Skeletal muscle tissue (tissue), 4 donors: ENCODE results near the gene DBN1. TPM values are rescaled to one million over a fixed set of nuclear protein-coding genes. Genes with fewer than 3 reads are reported as not detected.

ENCODE experiments used
- H3K27ac ChIP-seq: one replicate; pipeline ENCODE4 v1.7.0; 2013; ENCODE audit warnings: mild to moderate bottlenecking, low read depth, low read length, inconsistent platforms
- H3K27me3 ChIP-seq, 3 donors: one replicate each; pipeline ENCODE4 v1.7.0; 2013; ENCODE audit warnings: low read length in 3 of 3; ENCODE audit not compliant: control insufficient read depth in 3 of 3, insufficient read depth in 3 of 3
- H3K36me3 ChIP-seq, 3 donors: one replicate each; pipeline ENCODE4 v1.7.0; 2013; ENCODE audit warnings: low read length in 3 of 3; ENCODE audit not compliant: control insufficient read depth in 3 of 3, insufficient read depth in 3 of 3
- H3K4me1 ChIP-seq, 3 donors: one replicate each; pipeline ENCODE4 v1.7.0; 2013; ENCODE audit warnings: low read length in 3 of 3, mild to moderate bottlenecking in 3 of 3; ENCODE audit not compliant: control insufficient read depth in 3 of 3, insufficient read depth in 3 of 3
- H3K4me3 ChIP-seq, 3 donors: one replicate each; pipeline ENCODE4 v1.7.0; 2013; ENCODE audit warnings: low read length in 3 of 3
- H3K9ac ChIP-seq, 3 donors: one replicate each; pipeline ENCODE4 v1.7.0; 2013; ENCODE audit warnings: low read length in 3 of 3, mild to moderate bottlenecking in 3 of 3, moderate library complexity in 2 of 3, low read depth in 1 of 3
- H3K9me3 ChIP-seq, 3 donors: one replicate each; pipeline ENCODE4 v1.7.0; 2013; ENCODE audit warnings: low read length in 3 of 3; ENCODE audit not compliant: control insufficient read depth in 3 of 3
- total RNA-seq: library from RNA; depleted of rRNA; stranded (reverse); fragments of >200 nt; gene quantifications from one replicate; pipeline ENCODE4 v1.2.3, GENCODE V29; 2014
- donor health status: Osteomylitis.

The DBN1 gene
- total RNA-seq, 1 donor from 2014 or later: 108 TPM

- no peak overlapping the region for H3K4me3 ChIP-seq
- peaks cover 0 to 6% (median 0%) of the 10 kb centered on the region in 3 donors for H3K27me3 ChIP-seq
- no peaks in the 10 kb centered on the region for H3K9me3 ChIP-seq
- H3K36me3 ChIP-seq: no peaks in the 10 kb centered on the region
- H3K27ac ChIP-seq: no peak overlapping the region
- peaks cover 37 to 43% (median 39%) of the 10 kb centered on the region in 3 donors for H3K4me1 ChIP-seq
- no peak overlapping the region for H3K9ac ChIP-seq
Measured at GRCh38 chr5:177475563-177476427, 2.4 kb upstream of the DBN1 start.

GRCh38 chr5:177474846-177475562 is 1.6 kb upstream of the DBN1 start:
- Histone ChIP-seq H3K27me3 (peaks cover 0 to 6% (median 0%) of the 10 kb centered on the region in 3 donors), H3K4me3 (no peak overlapping the region), H3K36me3 (no peaks in the 10 kb centered on the region), H3K27ac (no peak overlapping the region), H3K4me1 (peaks cover 44 to 48% (median 45%) of the 10 kb centered on the region in 3 donors), H3K9me3 (no peaks in the 10 kb centered on the region), H3K9ac (peak overlapping the region in 1 of 3 donors; percentile 50)

- Histone ChIP-seq H3K9ac (peak overlapping the region in 1 of 3 donors; percentile 50), H3K27me3 (peaks cover 0 to 6% (median 0%) of the 10 kb centered on the region in 3 donors), H3K27ac (no peak overlapping the region), H3K36me3 (no peaks in the 10 kb centered on the region), H3K9me3 (no peaks in the 10 kb centered on the region), H3K4me1 (peaks cover 42 to 45% (median 42%) of the 10 kb centered on the region in 3 donors), H3K4me3 (peak overlapping the region in 1 of 3 donors; percentile 29)
Measured at GRCh38 chr5:177474002-177474476, 605 bp upstream of the DBN1 start.

DNA sequence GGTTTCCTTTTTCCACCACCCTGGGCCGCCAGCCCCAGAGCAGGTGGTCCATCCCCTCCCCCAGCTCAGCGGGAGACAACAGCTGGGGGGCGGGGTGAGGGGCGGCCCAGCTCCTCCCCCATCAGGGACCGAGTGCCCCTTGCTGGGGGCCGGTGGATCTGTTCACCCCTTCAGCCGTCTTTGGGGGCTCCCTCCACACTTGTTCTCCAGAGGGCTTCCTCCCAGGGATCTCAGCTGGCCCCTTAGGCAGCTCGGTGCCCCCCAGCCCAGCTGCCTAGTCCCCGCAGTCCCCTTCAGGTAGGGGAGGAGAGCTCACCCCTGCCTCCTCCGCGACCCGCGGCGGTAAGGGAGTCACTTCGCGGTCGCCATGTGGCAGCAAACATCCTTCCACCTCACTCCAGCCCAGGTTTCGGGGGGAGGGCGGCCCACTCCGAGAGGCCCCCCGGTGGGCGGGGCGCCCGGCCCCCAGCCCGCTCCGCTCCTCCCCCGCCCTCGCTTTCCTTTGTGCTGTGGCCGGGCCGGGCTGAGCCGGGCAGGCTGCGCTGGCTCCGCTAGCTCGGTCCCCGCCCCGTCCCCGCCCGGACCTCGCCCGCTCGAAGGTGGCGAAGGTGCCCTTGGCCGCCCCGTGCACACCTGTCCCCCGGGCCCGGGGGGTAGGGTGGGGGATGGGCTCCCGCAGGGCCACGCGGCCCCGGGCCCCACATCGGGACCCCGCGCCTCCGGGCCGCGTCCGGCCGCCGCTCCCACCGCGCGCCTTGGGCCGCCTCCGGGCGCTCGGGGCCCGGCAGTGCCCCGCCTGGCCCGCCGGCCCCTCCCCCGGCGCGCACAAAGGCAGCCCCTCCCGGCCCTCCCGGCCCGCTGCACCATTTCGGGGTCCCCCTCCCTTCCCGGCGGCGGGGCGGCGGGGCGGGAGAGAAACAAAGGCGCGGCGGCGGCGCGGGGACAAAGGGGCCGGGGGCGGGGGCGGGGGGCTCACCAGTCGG is 683 bp downstream of the DBN1 start:
- Histone ChIP-seq H3K27ac (peak overlapping the region; percentile 47), H3K27me3 (peaks cover 0 to 6% (median 0%) of the 10 kb centered on the region in 3 donors), H3K9ac (peak overlapping the region; percentile 51 to 72 (median 56)), H3K36me3 (peaks cover 0 to 2% (median 0%) of the 10 kb centered on the region in 3 donors), H3K4me3 (peak overlapping the region; percentile 59 to 66 (median 59)), H3K4me1 (peaks cover 33 to 39% (median 34%) of the 10 kb centered on the region in 3 donors), H3K9me3 (no peaks in the 10 kb centered on the region)

GRCh38 chr5:177471610-177472356 is 1.7 kb downstream of the DBN1 start:
- H3K9ac ChIP-seq: peak overlapping the region in 2 of 3 donors; percentile 56 to 72
- H3K36me3 ChIP-seq: peaks cover 0 to 3% (median 2%) of the 10 kb centered on the region in 3 donors
- peak overlapping the region; percentile 59 to 66 (median 59) for H3K4me3 ChIP-seq
- peak overlapping the region; percentile 47 for H3K27ac ChIP-seq
- peaks cover 29 to 39% (median 34%) of the 10 kb centered on the region in 3 donors for H3K4me1 ChIP-seq
- H3K27me3 ChIP-seq: peaks cover 0 to 6% (median 0%) of the 10 kb centered on the region in 3 donors
- no peaks in the 10 kb centered on the region for H3K9me3 ChIP-seq

DNA sequence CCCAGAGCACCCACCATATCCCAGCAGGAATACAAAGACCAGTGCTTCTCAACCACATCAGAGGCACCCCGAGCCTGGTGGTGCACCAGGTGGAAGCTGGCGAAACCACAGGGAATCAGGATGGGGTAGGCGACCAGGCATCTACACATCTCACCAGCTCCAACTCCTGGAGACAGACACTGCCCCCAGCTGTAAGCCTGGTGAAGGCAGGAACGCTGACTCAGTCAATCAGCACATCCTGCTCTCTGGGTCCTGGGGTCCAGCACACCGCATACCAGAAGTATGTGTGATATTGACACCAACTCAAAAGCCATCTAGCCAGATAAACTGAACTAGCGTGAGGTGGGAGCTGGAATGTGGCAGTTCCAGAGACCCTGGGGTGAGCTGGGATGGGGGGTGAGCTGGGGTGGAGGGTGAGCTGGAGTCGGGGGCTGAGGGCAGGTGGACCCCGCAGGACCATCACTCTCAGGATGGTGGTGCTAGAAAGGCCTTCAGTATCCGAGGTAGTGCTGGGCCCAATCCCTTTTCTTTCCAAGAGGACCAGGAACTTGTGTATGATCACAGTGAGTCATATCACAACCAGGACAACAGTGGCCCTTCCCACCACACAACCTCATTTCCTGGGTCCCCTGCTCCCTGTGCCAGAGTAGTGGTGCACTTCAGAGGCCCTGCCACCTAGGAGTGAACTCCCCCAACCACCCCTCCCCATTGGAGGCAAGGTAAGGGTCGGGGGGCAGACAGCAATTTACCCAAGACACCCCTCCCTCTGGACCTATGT is 2.5 kb downstream of the DBN1 start:
- Histone ChIP-seq H3K27me3 (peaks cover 0 to 6% (median 0%) of the 10 kb centered on the region in 3 donors), H3K4me1 (peaks cover 29 to 39% (median 34%) of the 10 kb centered on the region in 3 donors), H3K36me3 (peaks cover 4 to 11% (median 8%) of the 10 kb centered on the region in 3 donors), H3K9ac (peak overlapping the region in 1 of 3 donors; percentile 57), H3K9me3 (no peaks in the 10 kb centered on the region), H3K27ac (no peak overlapping the region), H3K4me3 (peak overlapping the region in 1 of 3 donors; percentile 59)

DNA sequence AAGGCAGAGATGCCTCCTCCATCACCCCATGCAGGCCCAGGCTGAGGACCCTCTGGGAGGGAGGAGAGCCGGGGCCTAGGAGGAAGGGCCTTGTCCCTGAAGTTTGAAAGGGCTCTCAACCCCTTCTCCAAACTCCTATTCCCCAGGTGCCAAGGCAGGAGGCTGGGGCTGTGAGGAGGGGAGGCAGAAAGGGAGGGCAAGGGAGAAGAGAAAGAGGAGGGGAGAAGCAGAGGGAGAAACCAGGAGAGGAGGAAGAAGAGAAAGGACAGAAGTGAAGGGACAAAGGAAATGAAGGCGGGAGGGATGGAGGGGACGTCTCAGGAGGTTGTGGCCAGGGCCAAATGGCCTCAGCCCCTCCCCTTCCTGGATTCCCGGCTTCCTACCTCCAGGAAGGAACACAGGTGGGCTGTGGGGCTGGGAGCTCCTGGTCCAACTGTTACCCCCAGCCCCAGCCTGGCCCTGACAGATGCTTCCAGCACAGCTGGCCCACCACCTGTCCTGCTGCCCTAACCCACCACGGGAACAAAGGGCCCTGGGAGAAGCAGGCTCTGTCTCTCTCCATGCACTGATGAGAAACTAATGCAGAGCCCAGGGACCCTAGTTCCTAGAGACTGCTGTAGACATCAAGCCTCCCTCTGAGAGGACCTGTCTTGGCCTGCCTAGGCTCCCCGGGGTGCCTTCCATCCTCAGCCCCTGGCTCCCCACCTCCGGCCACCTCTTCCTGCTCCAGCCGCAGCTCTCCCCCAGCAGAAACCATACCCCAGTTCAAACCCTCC is 3.5 kb downstream of the DBN1 start:
- Histone ChIP-seq H3K27ac (no peak overlapping the region), H3K9ac (peak overlapping the region in 2 of 3 donors; percentile 23 to 57), H3K4me3 (no peak overlapping the region), H3K9me3 (no peaks in the 10 kb centered on the region), H3K27me3 (peaks cover 0 to 6% (median 0%) of the 10 kb centered on the region in 3 donors), H3K4me1 (peaks cover 29 to 37% (median 34%) of the 10 kb centered on the region in 3 donors), H3K36me3 (peaks cover 6 to 15% (median 14%) of the 10 kb centered on the region in 3 donors)
